Measurements from ENCODE around the gene LRBA.

The LRBA gene

DNA sequence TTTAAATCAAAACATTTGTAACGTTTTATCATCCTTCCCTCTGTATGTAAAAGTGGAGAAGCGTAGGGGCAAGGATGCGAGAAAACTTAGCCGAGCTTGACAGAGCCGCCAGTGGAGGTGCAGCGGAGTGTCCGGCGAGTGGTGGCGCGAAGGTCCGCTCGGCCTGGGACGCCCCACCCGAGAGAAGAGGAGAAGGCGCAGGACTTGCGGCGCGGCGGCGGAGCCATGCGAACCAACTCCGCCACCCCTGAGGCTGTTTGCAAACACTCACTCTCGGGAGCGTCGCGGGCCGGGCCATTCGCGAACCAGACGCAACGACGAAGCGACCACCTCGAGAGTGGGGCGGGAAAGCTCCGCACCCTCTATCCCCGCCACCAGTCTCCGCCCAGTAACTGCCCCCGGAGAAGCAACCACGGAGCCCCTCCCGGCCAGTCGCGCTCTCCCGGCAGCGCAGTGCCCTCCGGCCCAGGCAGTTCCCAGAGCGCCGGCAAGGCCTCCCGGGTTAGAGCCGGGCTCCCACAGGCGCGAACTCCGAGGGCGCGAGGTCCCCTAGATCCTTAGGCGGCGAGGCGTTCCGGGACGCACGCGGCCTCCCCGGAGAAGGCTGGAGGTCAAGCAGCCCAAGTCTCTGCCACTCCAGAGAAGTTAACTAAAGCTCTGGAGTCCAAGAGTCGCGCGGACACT is 435.4 kb downstream of the LRBA start:
- TF ChIP-seq, protein P1, sequence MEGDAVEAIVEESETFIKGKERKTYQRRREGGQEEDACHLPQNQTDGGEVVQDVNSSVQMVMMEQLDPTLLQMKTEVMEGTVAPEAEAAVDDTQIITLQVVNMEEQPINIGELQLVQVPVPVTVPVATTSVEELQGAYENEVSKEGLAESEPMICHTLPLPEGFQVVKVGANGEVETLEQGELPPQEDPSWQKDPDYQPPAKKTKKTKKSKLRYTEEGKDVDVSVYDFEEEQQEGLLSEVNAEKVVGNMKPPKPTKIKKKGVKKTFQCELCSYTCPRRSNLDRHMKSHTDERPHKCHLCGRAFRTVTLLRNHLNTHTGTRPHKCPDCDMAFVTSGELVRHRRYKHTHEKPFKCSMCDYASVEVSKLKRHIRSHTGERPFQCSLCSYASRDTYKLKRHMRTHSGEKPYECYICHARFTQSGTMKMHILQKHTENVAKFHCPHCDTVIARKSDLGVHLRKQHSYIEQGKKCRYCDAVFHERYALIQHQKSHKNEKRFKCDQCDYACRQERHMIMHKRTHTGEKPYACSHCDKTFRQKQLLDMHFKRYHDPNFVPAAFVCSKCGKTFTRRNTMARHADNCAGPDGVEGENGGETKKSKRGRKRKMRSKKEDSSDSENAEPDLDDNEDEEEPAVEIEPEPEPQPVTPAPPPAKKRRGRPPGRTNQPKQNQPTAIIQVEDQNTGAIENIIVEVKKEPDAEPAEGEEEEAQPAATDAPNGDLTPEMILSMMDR (conservative IDR thresholded peaks at IDR 0.05; ENCODE audit: low read depth, low read length), result no peak
- DNase-seq (ENCODE audit: low read depth), result no peak
- H3K4me3 ChIP-seq (ENCODE audit: low read length), result peak overlapping the region; percentile 89

DNA sequence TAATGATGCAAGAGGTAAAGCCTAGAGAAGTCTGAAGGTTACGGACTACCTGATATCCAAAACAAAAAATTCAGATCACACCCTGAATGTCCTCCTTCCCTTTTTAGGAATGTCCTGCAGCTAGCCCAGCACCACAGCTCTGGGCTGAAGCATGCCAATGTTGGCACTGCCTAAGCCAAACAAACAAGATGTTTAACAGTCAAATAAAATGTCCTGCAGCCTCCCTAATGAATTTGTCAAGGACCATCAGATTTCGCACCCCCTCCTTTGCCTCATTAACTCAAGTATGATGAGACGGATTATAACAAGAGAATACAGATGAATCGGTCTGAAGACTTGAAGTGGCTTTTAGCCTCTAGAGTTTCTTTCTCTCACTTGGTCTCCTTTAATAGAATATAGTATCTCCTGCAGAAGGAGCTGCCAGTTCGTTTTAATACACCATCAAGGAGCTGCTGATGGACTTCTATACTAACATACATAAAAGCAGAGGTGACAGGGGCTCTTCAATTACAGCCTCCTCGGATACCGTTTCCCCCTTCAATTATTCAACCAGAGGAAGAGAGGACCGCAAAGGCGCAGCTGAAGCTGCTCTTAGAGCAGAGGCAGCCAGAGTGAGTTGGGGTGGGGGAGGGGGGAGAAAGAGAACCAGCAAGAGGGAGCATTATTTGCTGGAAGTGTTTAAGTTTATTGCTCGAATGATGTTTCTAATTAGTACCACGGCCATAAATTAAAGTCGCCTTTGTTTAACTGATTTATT is 436.2 kb downstream of the LRBA start:
- TF ChIP-seq, protein P1 (conservative IDR thresholded peaks at IDR 0.05; ENCODE audit: low read depth, low read length), result no peak
- no peak for DNase-seq (ENCODE audit: low read depth)
- H3K4me3 ChIP-seq (ENCODE audit: low read length), result peak overlapping the region; percentile 89

DNA sequence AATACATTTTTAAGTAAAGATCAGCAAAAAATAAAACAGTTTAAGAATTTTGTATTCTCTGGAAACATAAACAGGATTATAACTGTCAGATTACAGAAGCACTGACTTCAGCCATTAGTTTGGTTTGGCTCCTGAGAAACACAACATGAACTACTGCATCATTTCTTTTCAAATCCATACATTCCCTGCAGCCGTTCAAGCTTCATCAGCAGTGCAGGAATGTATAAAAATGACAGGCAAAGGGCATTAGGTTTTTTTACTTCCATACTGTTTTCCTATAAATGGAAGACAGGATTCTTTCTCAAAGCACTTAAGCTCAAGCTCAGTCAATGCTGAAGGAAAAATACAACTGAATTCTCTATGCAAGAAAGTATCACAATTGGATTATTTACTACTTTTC is 437.3 kb downstream of the LRBA start:
- H3K4me3 ChIP-seq (ENCODE audit: low read length), result peak overlapping the region; percentile 0
- TF ChIP-seq, protein P1 (conservative IDR thresholded peaks at IDR 0.05; ENCODE audit: low read depth, low read length), result no peak
- DNase-seq (ENCODE audit: low read depth), result peak; percentile 92

DNA sequence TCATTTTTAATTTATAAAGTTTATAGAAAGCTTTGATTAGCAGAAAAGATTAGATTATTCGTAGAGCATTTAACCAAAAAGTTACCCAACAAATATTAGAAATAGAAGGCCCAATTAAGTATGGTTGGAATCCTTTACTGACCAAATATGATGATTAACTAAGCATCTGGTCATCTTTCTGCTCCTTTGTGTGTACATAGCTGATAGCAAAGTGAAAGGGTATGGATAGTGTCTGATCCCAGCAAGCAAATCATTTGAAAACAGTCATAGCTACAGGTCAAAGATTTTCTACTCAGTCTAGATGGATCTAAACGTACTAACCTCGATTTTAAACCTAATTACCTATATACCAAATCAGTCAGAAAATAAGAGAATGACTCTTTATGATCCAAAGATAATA is 440.4 kb downstream of the LRBA start:
- TF ChIP-seq, protein P1 (conservative IDR thresholded peaks at IDR 0.05; ENCODE audit: low read depth, low read length), result no peak
- DNase-seq (ENCODE audit: low read depth), result no peak
- H3K4me3 ChIP-seq (ENCODE audit: low read length), result no peak overlapping the region

DNA sequence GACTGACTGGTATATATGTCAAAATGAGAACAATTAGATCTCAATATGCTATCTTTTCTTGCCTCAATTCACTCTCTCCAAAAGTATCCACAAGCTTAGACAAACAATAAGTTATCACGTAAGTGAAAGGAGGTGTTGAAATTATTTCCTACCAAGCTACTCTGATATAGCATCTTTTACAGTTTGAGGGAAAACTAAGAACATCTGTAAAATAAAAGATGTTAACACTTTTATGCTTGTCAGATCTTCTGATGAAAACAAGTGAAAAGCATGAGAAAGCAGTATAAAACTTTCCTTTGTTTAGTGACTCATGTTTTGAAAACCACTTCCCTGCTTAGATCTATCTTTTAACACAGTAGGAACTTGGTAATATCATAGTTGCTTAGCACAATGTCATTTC is 441.6 kb downstream of the LRBA start:
- TF ChIP-seq, protein P1 (conservative IDR thresholded peaks at IDR 0.05; ENCODE audit: low read depth, low read length), result no peak
- no peak overlapping the region for H3K4me3 ChIP-seq (ENCODE audit: low read length)
- DNase-seq (ENCODE audit: low read depth), result no peak

DNA sequence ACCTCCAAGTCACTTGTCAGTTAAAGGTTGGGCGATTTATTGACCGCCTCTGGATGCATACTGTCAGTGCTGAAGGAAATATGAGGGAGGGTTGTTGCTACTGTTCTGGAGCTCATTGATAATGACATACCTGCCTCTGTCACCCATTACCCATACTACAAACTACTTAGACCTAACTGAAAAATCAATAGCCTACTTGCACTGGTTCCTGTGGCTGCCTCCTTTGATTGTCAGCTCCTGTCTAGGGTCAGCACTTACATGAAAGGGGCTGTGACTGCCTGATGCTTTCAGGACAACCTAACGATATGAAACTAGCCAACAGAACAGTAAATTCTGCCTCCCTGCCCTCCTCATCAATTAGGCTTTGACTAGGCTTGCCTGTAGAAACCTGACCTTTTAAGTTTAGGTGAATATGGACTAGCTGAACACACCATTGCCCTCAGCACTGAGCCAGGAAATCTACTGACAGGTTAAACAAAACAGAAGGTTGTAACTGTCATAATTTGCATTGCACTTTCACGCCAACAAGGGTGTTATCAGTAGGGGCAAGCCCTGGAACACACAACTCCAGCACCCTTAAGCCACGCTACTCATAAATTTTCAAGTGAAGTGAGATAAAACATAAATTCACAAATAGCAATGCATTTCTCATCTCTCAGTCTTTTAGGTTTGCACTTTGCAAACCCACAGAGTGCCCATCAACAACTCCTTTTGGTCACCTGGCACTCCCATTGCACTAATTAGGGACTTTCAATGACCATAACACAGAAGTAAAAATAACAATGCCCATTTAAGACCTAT is 442.2 kb downstream of the LRBA start:
- TF ChIP-seq, protein P1 (conservative IDR thresholded peaks at IDR 0.05; ENCODE audit: low read depth, low read length), result no peak
- no peak for DNase-seq (ENCODE audit: low read depth)
- H3K4me3 ChIP-seq (ENCODE audit: low read length), result no peak overlapping the region
